ENCODE results near the gene LASP1NB.
A peak's percentile ranks its signal among the peaks of the same experiment; 100 is the strongest.

LASP1NB gene

GRCh38 chr17:38925263-38925995 lies at the start of gene LASP1NB:
Gene LASP1NB (plus strand): TSS chr17:38925614.
- no peak for DNase-seq

- DNase-seq = no peak
Observed at GRCh38 chr17:38877130-38877851, 48.1 kb upstream of the LASP1NB start.

DNA sequence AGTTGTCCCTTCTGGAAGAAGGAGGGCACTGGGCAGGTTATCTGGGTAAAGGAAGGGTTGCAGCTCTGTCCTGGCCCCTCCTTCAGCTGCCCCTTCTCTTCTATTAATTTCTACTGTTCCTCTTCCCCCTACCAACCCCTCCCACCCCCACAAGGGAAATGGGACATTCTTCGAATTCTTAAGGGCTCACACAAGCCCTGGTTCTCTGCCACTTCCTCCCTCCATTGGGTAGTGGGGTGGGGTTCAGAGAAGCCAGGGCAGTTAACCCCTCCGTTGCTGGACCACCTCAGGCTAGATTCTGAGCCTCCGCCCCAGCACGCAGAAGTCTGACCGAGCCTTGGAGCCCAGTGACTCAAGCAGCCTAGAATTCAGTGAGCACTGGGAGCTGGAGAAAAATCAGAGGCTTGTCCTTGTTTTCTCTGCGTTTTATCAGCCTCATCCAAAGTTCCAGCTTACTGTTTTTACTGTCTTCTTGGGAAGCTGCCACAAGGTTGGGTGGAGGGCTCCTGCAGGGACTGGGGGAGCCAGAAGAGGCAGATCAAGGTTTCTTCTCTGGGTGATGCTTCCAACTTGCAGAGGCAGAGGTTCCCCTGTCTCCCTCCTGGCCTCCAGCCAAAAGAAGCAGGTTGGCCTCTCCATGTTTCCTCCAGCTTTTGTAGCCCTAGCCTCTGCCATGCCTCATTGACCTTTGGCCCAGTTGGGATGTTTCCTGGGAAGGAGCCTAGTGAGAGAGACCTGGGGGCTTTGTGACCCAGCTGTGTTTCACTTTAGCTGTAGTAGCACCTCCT lies 45.3 kb upstream of the LASP1NB start:
- no peak for DNase-seq

- DNase-seq = no peak
Observed at GRCh38 chr17:38881600-38882191, 43.7 kb upstream of the LASP1NB start.

DNA sequence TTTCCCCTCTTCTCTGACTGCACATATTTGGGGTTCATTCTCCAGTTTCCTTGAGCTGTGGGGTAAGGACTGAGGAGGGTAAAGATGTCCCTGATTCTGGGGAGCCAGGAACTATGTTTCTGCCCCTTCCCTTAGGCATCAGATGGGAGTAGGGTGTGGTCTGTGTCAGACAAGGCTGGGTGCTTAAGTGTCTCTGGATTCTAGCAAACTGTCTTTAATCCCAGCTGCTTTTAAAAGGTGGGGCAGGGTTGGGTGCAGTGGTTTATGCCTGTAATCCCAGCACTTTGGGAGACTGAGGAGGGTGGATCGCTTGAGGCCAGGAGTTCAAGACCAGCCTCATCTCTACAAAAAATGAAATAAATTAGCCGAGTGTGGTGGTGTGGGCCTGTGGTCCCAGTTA lies 42.5 kb upstream of the LASP1NB start:
- DNase-seq = no peak

- no peak for DNase-seq
Observed at GRCh38 chr17:38883592-38884526, 41.6 kb upstream of the LASP1NB start.

DNA sequence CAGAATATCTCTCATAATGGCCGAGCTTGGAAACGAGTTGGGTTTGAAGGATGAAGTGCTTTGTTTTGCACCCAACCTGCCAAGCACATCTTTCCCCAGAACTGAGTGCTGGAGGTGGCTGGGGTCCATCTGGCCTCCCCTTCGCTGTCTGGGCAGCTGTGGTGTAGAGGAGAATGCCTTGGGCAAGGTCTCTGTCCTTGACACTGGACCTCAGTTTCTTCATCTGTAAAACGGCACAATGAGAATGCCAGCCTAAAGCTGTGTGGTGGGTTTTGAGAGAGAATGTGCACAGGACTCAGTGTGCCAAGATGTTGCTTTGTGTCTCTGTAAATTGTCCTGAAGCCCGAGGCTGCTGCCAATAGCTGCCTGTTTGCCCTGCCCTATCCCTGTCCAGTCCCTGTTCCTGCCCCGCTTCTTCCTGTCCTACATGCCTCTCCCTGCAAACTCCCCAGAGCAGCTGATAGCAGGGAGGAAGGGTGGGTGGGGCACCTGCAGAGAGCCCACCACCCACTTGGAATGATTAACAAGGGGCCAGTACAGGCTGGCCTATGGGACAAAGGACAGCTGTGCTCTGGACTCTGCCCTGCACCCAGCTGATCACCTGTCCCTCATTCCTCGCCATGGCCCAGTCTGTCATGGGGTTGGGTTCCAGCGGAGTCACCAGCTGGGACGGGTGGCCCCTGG lies 40.2 kb upstream of the LASP1NB start:
- DNase-seq = no peak

DNA sequence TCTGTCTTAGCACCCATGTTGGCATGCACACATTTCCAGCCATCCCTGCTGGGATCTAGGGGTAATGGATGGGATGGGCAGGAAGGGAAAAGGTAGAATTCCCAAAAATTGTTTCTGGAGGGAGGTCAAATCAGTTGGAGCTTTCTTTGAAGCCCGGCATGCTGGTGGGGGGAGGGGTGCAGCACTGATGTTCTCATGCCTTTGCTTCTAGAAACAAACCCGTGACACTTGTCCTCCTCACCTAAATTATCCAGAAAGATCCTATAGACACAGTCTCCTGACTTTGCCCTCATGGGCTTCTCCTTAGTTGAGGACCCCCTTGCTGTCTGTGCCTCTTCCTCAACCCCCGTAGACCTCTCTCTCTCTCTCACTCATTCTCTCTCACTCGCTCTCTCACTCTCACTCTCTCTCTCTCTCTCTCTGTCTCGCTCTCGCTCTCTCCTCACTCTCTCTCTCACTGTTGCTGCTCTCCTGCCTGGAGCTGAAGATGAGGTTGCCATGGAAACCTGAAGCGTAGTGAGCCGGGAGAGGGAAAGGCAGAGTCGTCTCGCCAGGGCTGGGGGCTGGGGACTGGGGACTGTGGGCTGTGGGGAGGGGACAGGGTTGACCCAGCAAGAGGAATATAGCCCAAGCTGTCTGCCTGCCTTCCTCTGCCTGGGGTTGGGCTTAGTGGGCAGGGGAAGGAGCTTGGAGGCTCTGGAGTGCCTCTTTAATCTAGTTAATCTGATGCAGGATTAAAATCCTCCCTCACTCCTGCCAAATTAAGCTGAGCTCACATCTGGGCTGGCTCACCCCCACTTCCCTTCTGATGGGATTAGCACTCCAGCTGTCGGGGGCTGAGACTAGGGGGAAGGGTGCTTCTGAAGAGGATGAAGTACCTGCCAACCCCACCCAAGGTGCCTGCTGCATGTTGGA lies 39.4 kb upstream of the LASP1NB start:
- DNase-seq = no peak

GRCh38 chr17:38886643-38887010 lies 38.8 kb upstream of the LASP1NB start:
- DNase-seq = no peak

DNA sequence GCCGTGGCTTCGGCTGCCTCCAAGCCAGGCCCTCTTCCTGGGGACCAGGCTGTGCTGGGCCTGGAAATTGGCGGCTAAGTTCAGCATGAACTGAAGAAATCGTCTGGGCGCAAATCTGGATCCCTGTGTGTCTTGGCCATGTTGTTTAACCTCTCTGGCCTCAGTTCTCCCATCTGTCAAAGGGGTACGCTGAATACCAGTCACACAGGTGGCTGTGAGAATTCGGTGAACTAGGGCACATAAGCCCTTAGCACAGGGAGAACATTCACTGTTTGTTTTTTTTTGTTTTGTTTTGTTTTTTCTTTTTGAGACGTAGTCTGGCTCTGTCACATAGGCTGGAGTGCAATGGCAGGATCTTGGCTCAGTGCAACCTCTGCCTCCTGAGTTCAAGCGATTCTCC lies 36.6 kb upstream of the LASP1NB start:
- DNase-seq = no peak

GRCh38 chr17:38889745-38890409 lies 35.5 kb upstream of the LASP1NB start:
- DNase-seq = no peak

DNA sequence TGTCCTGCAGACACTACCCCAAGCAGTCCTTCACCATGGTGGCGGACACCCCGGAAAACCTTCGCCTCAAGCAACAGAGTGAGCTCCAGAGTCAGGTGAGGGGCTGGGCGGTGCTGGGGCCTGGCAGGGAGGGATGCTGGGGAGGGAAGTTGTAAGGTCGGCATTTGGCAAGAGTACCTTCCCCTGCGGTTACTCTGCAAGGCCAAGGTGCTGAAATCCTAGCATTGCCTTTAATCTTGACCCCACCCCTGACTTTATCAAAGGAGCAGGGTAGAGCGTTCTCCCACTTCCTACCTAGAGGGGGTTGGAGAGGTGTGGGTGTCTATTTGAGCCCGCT lies 35.0 kb upstream of the LASP1NB start:
- DNase-seq = no peak

- no peak for DNase-seq
Observed at GRCh38 chr17:38891441-38891840, 34.0 kb upstream of the LASP1NB start.

DNA sequence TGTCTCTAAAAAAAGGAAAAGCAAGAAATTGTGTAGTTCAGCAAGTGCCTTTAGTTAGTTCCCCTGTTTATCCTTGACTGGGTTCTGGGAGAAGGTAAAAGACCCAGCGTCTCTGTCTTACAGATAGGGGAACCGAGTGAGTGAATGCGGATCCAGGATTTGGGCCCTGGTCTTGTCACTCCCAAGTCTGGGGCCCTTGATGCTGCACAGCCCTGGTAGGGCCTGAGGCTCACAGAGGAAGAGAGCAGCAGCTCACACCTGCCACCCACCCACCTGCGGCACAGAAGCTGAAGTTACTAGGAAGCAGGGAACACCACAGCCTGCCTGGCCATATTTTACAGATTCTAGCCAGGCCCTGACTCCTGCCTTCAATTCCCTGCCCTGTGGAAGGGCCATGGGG lies 33.3 kb upstream of the LASP1NB start:
- no peak for DNase-seq

GRCh38 chr17:38892620-38893019 lies 32.8 kb upstream of the LASP1NB start:
- DNase-seq = no peak

GRCh38 chr17:38893113-38893512 lies 32.3 kb upstream of the LASP1NB start:
- no peak for DNase-seq

DNA sequence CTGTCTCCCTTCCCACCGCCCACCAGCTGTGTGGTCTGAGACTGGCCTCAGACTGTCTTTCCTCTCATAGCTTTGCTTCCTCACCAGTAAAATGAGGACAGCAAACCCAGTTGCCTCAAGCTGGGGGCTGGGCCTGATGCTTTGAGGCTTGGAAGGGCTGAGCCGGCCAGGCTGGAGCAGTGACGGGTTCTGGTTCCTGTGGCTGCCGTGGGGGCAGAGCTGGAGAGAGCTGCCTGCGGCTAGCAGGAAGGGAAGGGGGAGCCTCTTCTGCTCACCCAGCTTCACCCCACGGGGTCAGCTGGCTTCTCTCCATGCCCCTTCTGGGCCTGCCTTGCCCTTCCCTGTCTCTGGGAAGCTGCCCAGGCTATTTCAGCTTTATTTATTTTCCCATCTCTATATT lies 31.8 kb upstream of the LASP1NB start:
- DNase-seq = peak; percentile 76

- no peak for DNase-seq
Observed at GRCh38 chr17:38894276-38894675, 31.1 kb upstream of the LASP1NB start.

DNA sequence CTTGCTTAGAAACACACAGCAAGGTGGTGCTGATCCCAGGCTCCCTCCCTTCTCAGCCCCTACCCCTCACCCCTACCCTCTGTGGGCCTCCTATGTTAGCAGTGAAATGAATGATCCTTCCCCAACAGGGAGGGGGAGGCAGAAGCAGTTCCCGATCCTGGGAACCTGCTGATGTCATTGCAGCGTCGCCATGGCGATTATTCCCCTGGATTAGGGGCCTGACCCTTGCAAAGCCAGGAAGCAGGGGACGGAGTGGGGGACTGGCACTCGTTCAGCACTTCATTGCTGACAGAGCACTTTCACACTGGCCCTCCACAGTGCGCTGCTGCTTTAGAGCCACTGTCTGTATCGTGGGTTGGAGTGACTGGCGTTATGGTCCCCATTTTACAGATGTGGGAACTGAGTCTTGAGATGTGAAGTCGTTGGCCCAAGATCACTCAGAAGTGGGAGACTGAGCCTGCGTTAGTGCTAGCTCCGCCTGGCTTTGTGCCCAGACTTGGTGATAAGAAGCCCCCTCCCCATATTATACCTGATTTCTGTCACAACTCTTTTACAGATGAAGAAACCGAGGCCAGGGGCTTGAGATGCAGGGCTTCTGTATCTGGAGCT lies 29.0 kb upstream of the LASP1NB start:
- no peak for DNase-seq

DNA sequence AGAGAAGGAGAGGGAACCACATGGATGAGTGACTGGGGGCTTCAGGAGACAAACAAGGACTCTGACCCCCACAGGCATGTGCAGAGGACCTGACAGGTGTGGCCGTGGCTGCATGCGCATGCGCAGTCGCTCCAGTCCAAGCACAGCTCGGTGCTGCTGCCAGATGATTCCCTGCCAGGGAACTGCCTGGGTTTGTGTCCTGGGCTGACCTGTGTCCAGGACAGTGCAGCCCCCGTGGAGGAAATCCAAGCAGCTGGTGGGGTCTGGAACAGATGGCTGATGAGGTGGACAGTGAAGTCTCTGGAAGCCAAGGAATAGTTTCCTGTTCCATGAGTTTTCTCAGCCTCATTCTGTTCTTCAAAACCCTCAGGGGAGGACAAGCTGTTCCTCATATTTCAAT lies 28.2 kb upstream of the LASP1NB start:
- no peak for DNase-seq
